Epithelial cell of proximal tubule (primary cell): Measurements from ENCODE around the gene CDC42EP1. TPM values are rescaled to one million over a fixed set of nuclear protein-coding genes. Genes with fewer than 3 reads are reported as not detected.
"Not testable (repeated sequence)": the region's sequence is repeated elsewhere in the genome, so short reads cannot be mapped to it uniquely, and the experiment has no call there.

Source experiments
- DNase-seq: peaks from one replicate; pipeline ENCODE4 v3.0.0-alpha.2; 2011; ENCODE audit warnings: low read depth
- H3K4me3 ChIP-seq: 2 replicates; pipeline ENCODE4 v1.5.1; 2011; ENCODE audit warnings: low read depth, mild to moderate bottlenecking, low read length
- total RNA-seq: library from RNA; depleted of rRNA; stranded (reverse); fragments of >200 nt; gene quantifications from 2 replicates; pipeline ENCODE4 v1.2.3, GENCODE V29; 2015
- TF ChIP-seq, protein P1 (sequence below): conservative IDR thresholded peaks from 2 replicates; pipeline ENCODE4 v1.5.1; 2012; ENCODE audit warnings: low read depth, mild to moderate bottlenecking, low read length

Gene CDC42EP1
- total RNA-seq, 1 donor from 2014 or later, result 102 TPM

GRCh38 chr22:37591823-37592404 lies 31.6 kb downstream of the CDC42EP1 start:
- no peak overlapping the region for H3K4me3 ChIP-seq
- DNase-seq, result no peak
- TF ChIP-seq, protein P1, sequence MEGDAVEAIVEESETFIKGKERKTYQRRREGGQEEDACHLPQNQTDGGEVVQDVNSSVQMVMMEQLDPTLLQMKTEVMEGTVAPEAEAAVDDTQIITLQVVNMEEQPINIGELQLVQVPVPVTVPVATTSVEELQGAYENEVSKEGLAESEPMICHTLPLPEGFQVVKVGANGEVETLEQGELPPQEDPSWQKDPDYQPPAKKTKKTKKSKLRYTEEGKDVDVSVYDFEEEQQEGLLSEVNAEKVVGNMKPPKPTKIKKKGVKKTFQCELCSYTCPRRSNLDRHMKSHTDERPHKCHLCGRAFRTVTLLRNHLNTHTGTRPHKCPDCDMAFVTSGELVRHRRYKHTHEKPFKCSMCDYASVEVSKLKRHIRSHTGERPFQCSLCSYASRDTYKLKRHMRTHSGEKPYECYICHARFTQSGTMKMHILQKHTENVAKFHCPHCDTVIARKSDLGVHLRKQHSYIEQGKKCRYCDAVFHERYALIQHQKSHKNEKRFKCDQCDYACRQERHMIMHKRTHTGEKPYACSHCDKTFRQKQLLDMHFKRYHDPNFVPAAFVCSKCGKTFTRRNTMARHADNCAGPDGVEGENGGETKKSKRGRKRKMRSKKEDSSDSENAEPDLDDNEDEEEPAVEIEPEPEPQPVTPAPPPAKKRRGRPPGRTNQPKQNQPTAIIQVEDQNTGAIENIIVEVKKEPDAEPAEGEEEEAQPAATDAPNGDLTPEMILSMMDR, result no peak

DNA sequence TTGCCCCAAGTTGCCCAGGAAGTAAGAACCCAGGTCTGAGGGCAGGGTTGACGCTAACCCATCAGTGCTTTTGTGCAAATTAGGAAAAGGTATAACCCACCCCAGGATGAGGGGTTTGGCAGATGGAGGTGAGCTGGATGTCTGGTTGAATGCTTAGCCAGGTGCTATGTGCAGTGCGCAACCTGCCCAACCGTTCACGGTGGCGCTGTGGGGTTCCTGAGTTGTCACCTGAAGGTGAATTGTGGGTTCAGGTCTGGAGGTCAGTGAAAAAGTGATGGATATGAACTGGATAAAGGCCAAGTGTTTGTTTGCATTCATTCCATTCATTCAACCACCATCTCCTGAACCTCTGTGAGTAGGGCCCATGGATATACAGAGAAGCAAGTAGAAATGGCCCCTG lies 34.0 kb downstream of the CDC42EP1 start:
- no peak for DNase-seq
- H3K4me3 ChIP-seq, result no peak overlapping the region
- TF ChIP-seq, protein P1, result no peak

- no peak for DNase-seq
- TF ChIP-seq, protein P1, result no peak
Measured at GRCh38 chr22:37599153-37599552, 38.9 kb downstream of the CDC42EP1 start.

GRCh38 chr22:37601203-37601539 lies 40.9 kb downstream of the CDC42EP1 start:
- peak overlapping the region; percentile 1 for H3K4me3 ChIP-seq
- no peak for DNase-seq
- TF ChIP-seq, protein P1, result no peak

More at GRCh38 chr22:37599153-37599552, 38.9 kb downstream of the CDC42EP1 start:
- H3K4me3 ChIP-seq, result no peak overlapping the region

DNA sequence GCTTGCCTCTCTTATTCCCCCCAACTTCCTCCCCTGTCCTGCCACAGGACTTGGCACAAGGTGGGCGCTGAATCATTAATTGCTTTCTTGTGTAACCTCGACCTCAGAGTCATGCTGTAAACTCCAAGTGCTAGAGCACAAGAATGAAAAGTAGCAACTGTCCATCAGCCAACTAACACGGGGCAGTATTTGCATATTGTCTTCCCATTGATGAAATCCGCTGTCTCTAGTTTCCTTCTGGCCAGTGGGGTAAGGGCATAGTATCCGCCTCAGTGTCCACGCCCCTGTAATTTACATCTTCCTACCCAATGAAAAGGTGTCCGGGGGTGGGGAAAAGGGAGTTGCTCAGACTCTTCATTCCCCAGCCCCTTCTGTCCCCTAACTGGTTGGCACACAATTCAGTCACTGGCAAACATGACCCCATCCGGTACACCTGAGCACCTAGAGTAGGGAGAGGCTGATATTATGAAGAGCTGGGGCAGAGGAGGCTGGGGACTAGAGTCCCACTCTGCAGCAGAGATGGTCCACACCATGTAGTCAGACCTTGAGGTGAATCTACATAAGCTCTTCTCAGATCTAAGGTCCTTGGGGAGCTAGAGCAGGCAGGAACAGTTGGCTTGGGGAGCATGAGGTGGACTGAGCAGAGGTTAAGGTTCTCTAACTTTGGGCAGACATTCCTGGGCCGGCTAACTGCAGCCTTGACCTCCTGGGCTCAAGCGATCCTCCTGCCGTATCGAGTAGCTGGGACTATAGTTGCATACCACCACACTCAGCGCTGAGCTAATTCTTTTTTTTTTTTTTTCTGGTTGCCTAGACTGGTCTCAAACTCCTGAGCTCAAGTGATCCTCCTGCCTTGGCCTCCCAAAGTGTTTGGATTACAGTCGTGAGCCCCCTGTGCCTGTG lies 41.5 kb downstream of the CDC42EP1 start:
- DNase-seq, result peak; percentile 80
- peak overlapping the region; percentile 1 for H3K4me3 ChIP-seq

DNA sequence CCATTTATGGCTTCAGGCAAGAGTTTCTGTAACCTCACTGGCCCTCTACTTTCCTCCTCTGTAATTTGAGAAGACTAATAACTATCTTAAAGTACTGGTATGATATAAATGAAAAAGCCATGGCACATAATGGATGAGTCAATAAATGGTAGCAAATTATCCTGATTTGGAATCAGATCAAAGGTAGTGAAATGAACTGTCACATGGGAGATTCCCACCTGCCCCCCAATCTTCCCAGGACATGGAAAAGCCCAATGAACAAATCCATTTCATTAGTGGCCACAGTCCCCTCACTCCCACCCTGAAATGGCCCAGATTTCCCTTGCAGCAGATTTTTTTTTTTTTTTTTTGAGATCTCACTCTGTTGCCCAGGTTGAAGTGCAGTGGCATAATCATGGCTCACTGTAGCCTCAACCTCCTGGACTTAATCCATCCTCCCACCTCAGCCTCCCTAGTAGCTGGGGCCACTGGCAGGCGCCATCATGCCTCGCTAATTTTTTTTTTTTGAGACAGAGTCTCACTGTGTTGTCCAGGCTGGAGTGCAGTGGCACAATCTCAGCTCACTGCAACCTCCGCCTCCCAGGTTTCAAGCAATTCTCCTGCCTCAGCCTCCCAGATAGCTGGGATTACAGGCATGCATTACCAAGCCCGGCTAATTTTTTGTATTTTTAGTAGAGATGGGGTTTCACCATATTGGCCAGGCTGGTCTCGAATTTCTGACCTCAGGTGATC lies 42.4 kb downstream of the CDC42EP1 start:
- not testable (repeated sequence) for H3K4me3 ChIP-seq, DNase-seq

More for the DNA sequence above, 41.5 kb downstream of the CDC42EP1 start:
- TF ChIP-seq, protein P1, result no peak

GRCh38 chr22:37604074-37604473 lies 43.8 kb downstream of the CDC42EP1 start:
- H3K4me3 ChIP-seq, result no peak overlapping the region
- no peak for DNase-seq
- TF ChIP-seq, protein P1, result no peak
